K562 (cell line): ENCODE results near the gene RIPOR1. TPM values are rescaled to one million over a fixed set of nuclear protein-coding genes. Genes with fewer than 3 reads are reported as not detected.
A peak's percentile ranks its signal among the peaks of the same experiment; 100 is the strongest.

Experiments
- ATF2 ChIP-seq: sonication (generic); formaldehyde crosslinking; IDR thresholded peaks from 2 replicates; pipeline ENCODE4 v1.8.1; 2022; ENCODE audit warnings: missing genetic modification reagents
- BDP1 ChIP-seq: IDR thresholded peaks from 3 replicates; pipeline ENCODE4 v1.6.1; 2011; ENCODE audit not compliant: insufficient read length, insufficient read depth
- CBFA2T3 ChIP-seq: fragments of 450-650 bp; IDR thresholded peaks from 2 replicates; pipeline ENCODE4 v1.6.1; 2017
- CHCHD3 ChIP-seq: fragments of 250-450 bp; sonication (Bioruptor Pico); IDR thresholded peaks from 2 replicates; pipeline ENCODE4 v2.1.2; 2022; ENCODE audit warnings: mild to moderate bottlenecking
- CSDE1 ChIP-seq, 2 experiments: fragments of 450-650 bp; IDR thresholded peaks; 2 replicates each; pipeline ENCODE4 v1.6.1; 2016; ENCODE audit warnings: mild to moderate bottlenecking in 1 of 2
- DDX20 ChIP-seq: fragments of 450-650 bp; IDR thresholded peaks from 2 replicates; pipeline ENCODE4 v1.6.1; 2016; ENCODE audit warnings: missing genetic modification characterization, low read depth, mild to moderate bottlenecking, missing compliant biosample characterization, moderate library complexity
- EP300 ChIP-seq: IDR thresholded peaks from 2 replicates; pipeline ENCODE4 v1.6.1; 2012; ENCODE audit warnings: low read length, improper control_type of control experiment
- ERF ChIP-seq: fragments of 450-650 bp; formaldehyde crosslinking; IDR thresholded peaks from 2 replicates; pipeline ENCODE4 v1.4.0; 2020; ENCODE audit warnings: mild to moderate bottlenecking, mixed read lengths
- ETS2 ChIP-seq: IDR thresholded peaks from 2 replicates; pipeline ENCODE4 v1.6.1; 2016; ENCODE audit warnings: borderline replicate concordance, missing genetic modification characterization, mild to moderate bottlenecking, moderate library complexity, missing compliant biosample characterization; ENCODE audit not compliant: poor library complexity, severe bottlenecking
- FOXA3 ChIP-seq, 2 experiments: fragments of 450-650 bp in 1 of 2; sonication (generic) in 1 of 2; formaldehyde crosslinking; IDR thresholded peaks in 1 of 2; conservative IDR thresholded peaks in 1 of 2; 2 replicates each; pipeline versions ENCODE4 v1.4.0 to v1.8.0; 2020 to 2022; ENCODE audit warnings: mild to moderate bottlenecking in 2 of 2, missing genetic modification reagents in 1 of 2
- FOXK1 ChIP-seq: sonication (generic); formaldehyde crosslinking; IDR thresholded peaks from 2 replicates; pipeline ENCODE4 v1.8.0; 2022; ENCODE audit warnings: missing genetic modification reagents, mild to moderate bottlenecking, borderline replicate concordance
- HCFC1 ChIP-seq: IDR thresholded peaks from 2 replicates; pipeline ENCODE4 v1.6.1; 2012; ENCODE audit warnings: low read depth, low read length, improper control_type of control experiment
- HINFP ChIP-seq: fragments of 450-650 bp; conservative IDR thresholded peaks from 2 replicates; pipeline ENCODE4 v1.6.1; 2016; ENCODE audit warnings: missing genetic modification characterization, low read depth, mild to moderate bottlenecking, control low read depth, missing compliant biosample characterization
- MCM2 ChIP-seq: fragments of 450-650 bp; IDR thresholded peaks from 2 replicates; pipeline ENCODE4 v1.6.1; 2017; ENCODE audit warnings: low read depth, mild to moderate bottlenecking
- MEIS2 ChIP-seq: fragments of 450-650 bp; IDR thresholded peaks from 2 replicates; pipeline ENCODE4 v1.6.1; 2014; ENCODE audit warnings: mild to moderate bottlenecking; ENCODE audit not compliant: partially characterized antibody
- NBN ChIP-seq: fragments of 450-650 bp; IDR thresholded peaks from 2 replicates; pipeline ENCODE4 v1.6.1; 2016; ENCODE audit warnings: low read depth, mild to moderate bottlenecking
- NFATC3 ChIP-seq: fragments of 450-650 bp; IDR thresholded peaks from 2 replicates; pipeline ENCODE4 v1.6.1; 2017; ENCODE audit warnings: mild to moderate bottlenecking
- PHB ChIP-seq: fragments of 250-450 bp; sonication (Bioruptor Pico); IDR thresholded peaks from 2 replicates; pipeline ENCODE4 v1.5.0; 2021
- POLR3G ChIP-seq: IDR thresholded peaks from 2 replicates; pipeline ENCODE4 v1.6.1; 2011; ENCODE audit not compliant: insufficient read length, insufficient replicate concordance; ENCODE audit errors: extremely low read depth
- SMARCA4 ChIP-seq: fragments of 450-650 bp; IDR thresholded peaks from 2 replicates; pipeline ENCODE4 v1.6.1; 2016
- SNAPC5 ChIP-seq: fragments of 250-450 bp; sonication (Bioruptor Pico); IDR thresholded peaks from 2 replicates; pipeline ENCODE4 v1.8.0; 2021; ENCODE audit warnings: moderate library complexity, mild to moderate bottlenecking, inconsistent platforms
- SREBF2 ChIP-seq: sonication (generic); formaldehyde crosslinking; IDR thresholded peaks from 2 replicates; pipeline ENCODE4 v1.4.0; 2020; ENCODE audit warnings: mild to moderate bottlenecking, missing genetic modification reagents
- TBL1XR1 ChIP-seq, 2 experiments: IDR thresholded peaks; 2 replicates each; pipeline ENCODE4 v1.6.1; 2012; ENCODE audit warnings: improper control_type of control experiment in 2 of 2, low read length in 2 of 2, mild to moderate bottlenecking in 1 of 2
- XRCC4 ChIP-seq: IDR thresholded peaks from one replicate; pipeline ENCODE4 v1.6.1; 2011; ENCODE audit not compliant: insufficient read depth, insufficient read length; ENCODE audit errors: extremely low read depth
- ZBTB2 ChIP-seq: fragments of 450-650 bp; IDR thresholded peaks from 2 replicates; pipeline ENCODE4 v1.6.1; 2016; ENCODE audit warnings: antibody characterized with exemption
- ZNF764 ChIP-seq: fragments of 250-450 bp; sonication (Bioruptor Pico); IDR thresholded peaks from 2 replicates; pipeline ENCODE4 v1.4.0; 2020; ENCODE audit warnings: low read depth, mild to moderate bottlenecking, moderate library complexity
- ZSCAN32 ChIP-seq: fragments of 450-650 bp; formaldehyde crosslinking; IDR thresholded peaks from 2 replicates; pipeline ENCODE4 v1.4.0; 2020; ENCODE audit warnings: mild to moderate bottlenecking, moderate library complexity
- polyA plus RNA-seq, 8 experiments: library from polyadenylated mRNA; depleted of rRNA in 4 of 8; stranded (reverse) in 5 of 8; unstranded in 3 of 8; fragments of >200 nt; fragmentation: Nextera tagmentation in 2 of 8; fragmentation: Illumina TruSeq in 1 of 8; extraction: Ambion mirVana in 2 of 8; extraction: Trizol in 1 of 8; gene quantifications; 2 replicates each; pipeline versions ENCODE4 v1.2.1 to v1.2.3, GENCODE V29; 2011 to 2014; ENCODE audit warnings: inconsistent platforms in 1 of 8, missing spikeins in 1 of 8
- total RNA-seq, 7 experiments: library from RNA; depleted of rRNA in 6 of 7; stranded (reverse); fragments of >200 nt in 6 of 7; fragmentation: Illumina TruSeq in 2 of 7; extraction: Trizol in 2 of 7; gene quantifications; 2 replicates each; pipeline versions ENCODE4 v1.2.1 to v1.2.3, GENCODE V29; 2011 to 2021; ENCODE audit warnings: low replicate concordance in 1 of 7

Gene RIPOR1
- total and polyA plus RNA-seq, 9 of the 15 experiments (the other 6 are each of a cell fraction or from before 2014, with no cell fraction given), result 0.36 to 31.1 (median 3.0) TPM

- TF ChIP-seq ZBTB2, result no peak
- no peak for TF ChIP-seq DDX20 (tag)
- TF ChIP-seq TBL1XR1 (IDR thresholded peaks at IDR 0.05; ENCODE audit: low read length in 2 of 2), result no peak
- TF ChIP-seq HINFP (tag), result no peak
- no peak for TF ChIP-seq FOXA3 (CRISPR knock-in tag; conservative IDR thresholded peaks at IDR 0.05 in 1 of 2, IDR thresholded peaks at IDR 0.05 in 1 of 2)
- no peak for TF ChIP-seq CHCHD3 (CRISPR knock-in tag)
- no peak for TF ChIP-seq MEIS2
- TF ChIP-seq SMARCA4, result no peak
- no peak for TF ChIP-seq CSDE1 (IDR thresholded peaks at IDR 0.05)
- no peak for TF ChIP-seq ZNF764 (CRISPR knock-in tag)
- no peak for TF ChIP-seq XRCC4
- TF ChIP-seq FOXK1 (CRISPR knock-in tag), result no peak
- TF ChIP-seq POLR3G, result no peak
- TF ChIP-seq PHB (CRISPR knock-in tag), result no peak; the same call in 1 of the 2 replicates
- TF ChIP-seq NFATC3, result no peak
- no peak for TF ChIP-seq ETS2 (tag)
- TF ChIP-seq BDP1, result no peak
- 0 out of 2 replicates have a peak, but pooled peaks have one; percentile 47 for TF ChIP-seq ERF
- TF ChIP-seq SREBF2 (CRISPR knock-in tag), result no peak
- no peak for TF ChIP-seq ZSCAN32
- no peak for TF ChIP-seq MCM2
- 0 out of 2 replicates have a peak, but pooled peaks have one; percentile 39 for TF ChIP-seq HCFC1
- TF ChIP-seq NBN, result no peak
- TF ChIP-seq CBFA2T3, result no peak
- no peak for TF ChIP-seq SNAPC5 (CRISPR knock-in tag)
- TF ChIP-seq ATF2 (CRISPR knock-in tag), result 0 out of 2 replicates have a peak, but pooled peaks have one; percentile 43
- no peak for TF ChIP-seq EP300
Measured at GRCh38 chr16:67562918-67563707, 34.5 kb downstream of the RIPOR1 start (continued).
